HG02885 (cell line): ENCODE data around the gene RHBDD1.

Source experiments
- ATAC-seq: cut with Tn5 transposase; IDR thresholded peaks from one replicate; pipeline ENCODE4 v1.9.1; 2021; ENCODE audit warnings: mild to moderate bottlenecking; ENCODE audit not compliant: unreplicated experiment, poor library complexity

RHBDD1 gene

GRCh38 chr2:226977775-226978190 is 141.9 kb downstream of the RHBDD1 start:
- no peak for ATAC-seq

GRCh38 chr2:226978300-226978699 is 142.4 kb downstream of the RHBDD1 start:
- no peak for ATAC-seq

DNA sequence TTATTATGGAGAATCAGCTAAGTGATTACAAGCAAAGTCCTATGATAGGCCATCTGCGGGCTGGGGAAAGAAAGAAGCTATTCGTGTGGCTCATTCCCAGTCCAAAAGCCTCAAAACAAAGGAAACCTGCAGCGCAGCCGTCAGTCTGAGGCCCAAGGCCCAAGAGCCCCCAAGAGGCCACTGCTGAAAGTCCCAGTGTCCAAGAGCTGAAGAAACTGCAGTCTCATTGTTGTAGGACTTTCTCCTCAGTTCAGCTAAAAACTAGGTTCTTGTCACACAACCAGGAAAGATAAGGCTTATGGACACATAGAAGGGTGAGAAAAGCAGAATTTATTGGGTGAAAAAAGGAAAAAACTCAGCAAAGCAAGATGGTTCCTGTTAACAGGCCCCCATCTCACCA is 143.2 kb downstream of the RHBDD1 start:
- ATAC-seq: no peak

DNA sequence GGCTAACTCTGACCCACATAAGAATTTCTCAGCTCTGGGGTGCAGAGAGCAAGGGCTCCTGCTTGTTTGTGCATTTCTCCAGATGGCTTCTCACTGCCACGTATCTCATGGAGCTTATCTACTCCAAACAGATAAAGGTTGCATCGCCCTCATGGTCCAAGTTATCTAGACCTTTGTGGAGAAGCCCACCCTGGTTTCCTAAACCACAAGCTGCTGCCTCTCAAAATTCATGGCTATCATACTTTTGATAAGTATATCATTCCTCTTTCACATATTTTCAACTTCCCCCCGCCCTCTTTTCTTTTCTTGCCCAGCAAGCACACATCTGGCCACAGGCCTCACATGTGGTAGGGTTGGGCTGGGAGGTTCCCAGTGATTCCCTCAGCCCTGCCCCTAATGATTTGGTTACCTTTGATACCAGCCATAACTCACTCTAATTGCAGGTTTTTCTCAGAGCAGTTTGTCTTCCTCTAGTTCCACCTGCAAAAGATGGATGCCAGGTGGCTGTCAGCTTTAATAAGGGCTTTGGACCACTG is 146.0 kb downstream of the RHBDD1 start:
- no peak for ATAC-seq

DNA sequence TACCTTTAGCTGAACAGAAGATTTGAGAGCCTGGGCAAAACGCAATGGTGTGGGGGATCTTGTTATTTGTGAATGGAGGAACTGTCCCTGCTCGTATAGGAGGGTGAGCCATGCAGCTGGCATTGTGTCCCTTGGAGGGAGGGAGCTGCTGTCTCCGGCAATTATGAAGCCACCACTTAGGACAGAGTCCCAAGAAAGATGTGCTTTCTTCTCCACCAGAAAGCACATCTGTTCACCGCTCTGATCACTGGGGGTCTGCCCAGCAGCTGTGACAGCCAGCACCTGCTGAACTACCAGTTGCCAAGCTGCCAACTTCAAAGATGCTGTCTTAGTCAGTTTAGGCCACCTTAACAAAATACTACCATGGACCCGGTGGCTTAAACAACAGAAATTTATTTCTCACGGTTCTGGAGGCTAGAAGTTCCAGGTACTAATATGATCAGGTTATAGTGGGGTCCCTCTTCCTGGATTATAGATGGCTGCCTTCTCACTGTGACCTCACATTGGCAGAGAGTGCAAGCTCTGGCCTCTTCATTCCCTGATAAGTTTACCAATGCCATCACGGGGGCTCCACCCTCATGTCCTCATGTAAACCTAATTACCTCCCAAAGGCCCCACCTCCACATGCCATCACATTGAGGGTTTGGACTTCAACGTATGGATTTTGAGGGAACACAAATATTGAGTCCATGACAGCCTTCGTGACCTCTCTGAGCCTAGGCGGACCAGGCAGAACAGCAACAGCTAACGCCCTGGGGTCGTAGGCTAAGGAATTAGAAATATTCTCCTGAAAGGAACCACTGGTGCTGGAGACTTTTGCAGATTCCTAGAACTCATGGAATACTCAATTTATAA is 148.3 kb downstream of the RHBDD1 start:
- ATAC-seq: peak; percentile 18

DNA sequence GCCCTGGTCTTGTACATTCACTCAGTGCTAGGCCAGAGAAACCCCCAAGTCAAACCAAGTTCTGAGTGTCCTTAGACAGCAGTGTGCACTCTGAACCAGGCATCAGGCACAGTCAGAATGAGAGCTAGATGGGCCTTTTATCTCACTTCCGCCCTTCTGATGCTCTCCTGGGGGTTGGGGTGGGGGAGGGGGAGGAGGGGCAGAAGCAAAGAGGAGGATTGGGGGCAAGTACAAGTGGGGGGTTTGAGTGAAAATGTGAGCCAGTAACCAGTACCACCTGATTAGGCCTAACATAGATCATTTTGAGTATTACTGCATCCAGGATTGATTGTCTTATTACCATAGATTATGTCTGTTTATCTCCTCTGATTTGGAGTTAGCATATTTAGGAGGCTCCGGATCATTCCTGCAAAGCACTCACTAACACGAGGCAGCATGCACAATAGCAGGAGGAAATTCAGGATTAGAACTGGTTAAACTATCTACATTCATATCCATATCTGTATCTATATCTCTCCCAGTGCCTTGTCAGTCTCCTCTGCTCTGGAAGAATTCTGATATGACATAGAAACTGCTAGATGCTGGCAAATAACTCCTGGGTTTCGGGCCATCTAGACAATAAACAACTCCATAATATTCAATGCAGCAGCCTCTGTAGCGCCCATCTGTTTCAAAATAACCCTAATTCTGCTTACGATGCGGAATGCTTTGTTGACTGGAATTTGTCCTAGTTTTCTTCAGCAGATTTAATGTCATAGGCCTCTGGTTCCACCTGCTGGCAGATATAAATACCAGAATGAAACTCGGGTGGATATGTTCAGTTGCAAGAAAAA is 149.1 kb downstream of the RHBDD1 start:
- ATAC-seq: peak; percentile 97

DNA sequence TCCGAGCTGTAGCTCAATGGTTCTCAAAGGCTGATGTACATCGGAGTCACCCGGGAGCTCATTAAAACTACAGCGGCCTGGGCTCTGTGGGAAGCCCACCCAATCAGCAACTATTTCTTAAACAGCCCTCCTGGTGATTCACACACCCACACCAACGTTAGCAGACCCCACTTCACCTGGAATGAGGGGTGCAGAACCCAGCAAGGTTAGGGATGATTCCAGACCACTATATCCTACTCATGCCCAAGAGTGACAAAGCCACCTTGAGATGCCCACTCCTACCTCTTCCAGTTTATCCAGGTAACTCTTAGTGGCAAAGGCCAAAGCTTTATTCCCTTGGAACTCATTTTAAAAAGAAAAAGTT is 149.7 kb downstream of the RHBDD1 start:
- no peak for ATAC-seq

DNA sequence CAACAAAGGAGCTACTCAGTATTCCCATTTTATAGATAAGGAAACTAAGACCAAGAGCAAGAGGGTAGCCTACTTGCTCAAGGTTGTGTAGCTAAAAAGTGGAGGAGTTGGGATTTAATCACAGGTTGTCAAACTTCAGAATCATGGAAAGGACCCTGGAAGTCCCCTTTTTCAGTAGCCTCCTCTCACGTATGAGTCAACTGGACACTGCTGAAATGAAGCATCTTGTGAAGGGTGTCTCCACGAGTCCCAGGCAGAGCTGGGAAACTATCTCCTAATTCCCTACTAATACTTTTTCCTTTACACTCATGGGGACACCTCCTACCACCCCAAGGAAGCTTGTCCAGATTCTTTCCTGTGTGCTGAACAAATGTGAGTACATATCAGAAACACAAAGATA is 155.8 kb downstream of the RHBDD1 start:
- ATAC-seq: no peak

DNA sequence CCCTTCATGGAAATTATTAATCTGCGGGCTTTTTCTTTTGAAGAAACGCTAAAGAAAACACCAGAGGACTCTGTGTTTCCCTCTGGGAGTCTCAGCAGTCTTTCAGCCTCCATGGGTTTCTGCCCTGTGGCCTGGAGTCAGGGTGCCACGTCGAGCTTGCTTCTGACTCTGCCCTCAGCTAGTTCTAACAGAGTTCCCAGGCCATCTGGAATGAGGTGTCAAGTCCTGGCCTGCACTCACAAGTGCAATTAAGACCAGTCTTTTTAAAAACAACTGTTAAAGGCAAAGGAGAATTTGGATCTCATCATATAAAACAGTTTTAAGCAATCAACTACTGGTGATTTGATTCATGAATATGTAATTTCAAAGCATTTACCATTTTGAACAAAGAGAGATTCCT is 157.3 kb downstream of the RHBDD1 start:
- ATAC-seq: no peak

- no peak for ATAC-seq
Measured at GRCh38 chr2:226994775-226995174, 158.9 kb downstream of the RHBDD1 start.

- no peak for ATAC-seq
Measured at GRCh38 chr2:226995625-226996041, 159.8 kb downstream of the RHBDD1 start.

DNA sequence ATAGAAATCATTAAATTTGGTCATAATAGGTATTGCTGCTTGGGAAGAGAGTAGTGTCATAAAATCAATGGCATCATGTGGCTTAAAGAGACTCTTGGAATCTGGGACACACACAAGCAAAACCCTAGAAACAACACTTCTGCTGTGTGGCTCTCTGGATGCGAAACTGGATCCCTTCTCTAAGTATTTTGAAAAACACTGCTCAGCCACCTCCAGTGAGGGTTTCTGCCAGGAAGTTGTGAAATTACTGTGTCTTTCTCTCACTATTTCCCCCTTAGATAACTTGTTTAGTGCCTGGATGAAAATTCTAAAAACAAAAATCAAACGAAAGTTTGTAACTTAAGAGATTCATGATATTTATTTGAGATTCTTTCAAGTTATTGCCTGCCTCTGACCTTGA is 163.8 kb downstream of the RHBDD1 start:
- ATAC-seq: no peak

- ATAC-seq: no peak
Measured at GRCh38 chr2:227000123-227000522, 164.3 kb downstream of the RHBDD1 start.

DNA sequence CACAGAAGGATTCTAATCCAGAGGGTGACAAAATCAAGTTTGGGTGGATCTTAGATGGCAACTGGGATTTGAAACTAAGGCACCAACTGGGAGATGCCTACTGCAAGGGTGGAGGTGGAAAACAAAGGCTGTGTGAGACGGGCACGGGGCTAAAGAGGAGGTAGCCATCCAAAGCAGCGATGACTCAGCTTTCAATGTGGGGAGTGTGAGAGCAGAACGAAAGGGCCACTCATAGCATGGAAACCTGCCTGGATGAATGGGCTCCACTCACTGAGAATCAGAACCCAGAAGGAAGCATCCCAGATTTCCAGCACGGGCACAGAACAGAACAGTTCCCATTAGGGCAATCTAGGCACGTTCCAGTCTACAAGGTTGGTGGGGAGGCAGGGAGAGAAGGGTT is 168.6 kb downstream of the RHBDD1 start:
- ATAC-seq: no peak

DNA sequence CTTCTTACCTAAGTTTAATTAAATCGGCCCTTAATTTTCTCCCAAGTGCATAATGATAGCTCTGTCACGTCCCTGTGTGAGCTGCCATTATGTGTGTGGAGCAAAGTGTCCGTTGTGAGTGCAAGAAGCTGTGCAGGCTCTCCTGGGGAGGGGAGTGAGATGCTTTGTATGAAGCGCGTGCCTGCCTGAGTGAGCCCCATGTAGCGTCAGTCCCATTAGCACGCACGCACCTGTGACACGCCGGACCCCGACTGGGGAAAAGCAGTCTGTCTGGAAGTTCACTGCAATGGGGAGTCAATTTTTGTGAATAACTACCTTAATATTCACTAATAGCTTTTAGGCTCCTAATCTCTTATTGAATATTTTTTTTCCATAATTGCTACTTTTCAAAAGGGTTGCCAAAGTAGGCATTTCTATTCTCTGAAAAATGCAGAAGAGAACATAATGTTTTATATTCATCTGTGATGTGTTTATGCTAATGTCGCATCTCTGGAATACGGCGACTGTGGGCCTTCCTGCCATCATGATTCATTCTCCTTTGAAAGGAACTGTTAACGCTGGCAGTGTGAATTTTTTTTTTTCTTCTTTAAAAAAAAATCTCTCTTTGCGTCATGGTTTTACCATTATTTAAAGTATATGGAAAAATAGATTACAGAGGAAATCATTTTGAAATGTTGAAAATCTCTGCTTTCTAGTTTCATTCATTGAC is 170.5 kb downstream of the RHBDD1 start:
- no peak for ATAC-seq

GRCh38 chr2:227007148-227007547 is 171.3 kb downstream of the RHBDD1 start:
- ATAC-seq: no peak

DNA sequence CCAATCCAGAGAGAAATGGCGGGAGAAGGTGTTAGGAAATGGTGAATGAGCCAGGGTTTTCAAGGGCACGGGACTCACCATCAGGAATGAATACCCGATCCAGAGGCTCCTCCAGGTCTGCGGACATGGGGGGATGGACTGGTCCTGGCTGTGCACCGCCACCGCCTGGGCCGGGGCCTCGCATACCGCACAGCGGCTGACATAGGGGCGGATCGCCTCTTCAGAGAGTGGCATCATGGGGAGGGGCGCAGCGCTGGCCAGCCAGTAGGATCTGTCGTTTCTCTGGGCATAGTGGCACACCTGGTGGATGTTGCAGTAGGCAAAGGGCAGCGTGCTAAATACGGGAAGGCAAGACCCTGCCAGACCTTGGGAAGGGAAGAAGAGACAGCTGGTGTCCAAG is 172.1 kb downstream of the RHBDD1 start:
- no peak for ATAC-seq

DNA sequence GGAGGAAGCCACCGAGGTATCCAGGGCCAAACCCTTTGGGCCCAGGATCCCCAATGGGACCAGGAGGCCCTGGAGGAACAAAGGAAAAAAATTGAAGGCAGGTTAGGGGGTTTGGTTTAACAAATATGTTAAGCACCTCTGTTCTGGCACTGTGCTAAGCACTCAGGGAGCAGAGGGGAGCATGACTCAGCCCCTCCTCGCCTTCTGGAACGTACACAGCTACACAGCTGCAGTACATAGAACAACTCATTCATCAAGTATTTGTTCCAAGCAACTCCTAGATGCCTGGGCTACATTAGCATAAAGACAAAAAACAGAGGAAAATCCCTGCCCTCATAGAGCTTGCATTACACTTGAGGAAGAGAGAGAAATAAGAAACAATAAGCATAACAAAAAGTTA is 174.6 kb downstream of the RHBDD1 start:
- no peak for ATAC-seq

- ATAC-seq: no peak
Measured at GRCh38 chr2:227013330-227013729, 177.5 kb downstream of the RHBDD1 start.

GRCh38 chr2:227013881-227014280 is 178.0 kb downstream of the RHBDD1 start:
- no peak for ATAC-seq

GRCh38 chr2:227016894-227017293 is 181.0 kb downstream of the RHBDD1 start:
- ATAC-seq: no peak
